ENCODE measurements around the gene SHISAL2A.

SHISAL2A gene

GRCh38 chr1:52621950-52622349, 11.0 kb upstream of the SHISAL2A start:
- DNase-seq (ENCODE audit: low read depth in 2 of 2) = no peak

GRCh38 chr1:52623812-52624211, 9.2 kb upstream of the SHISAL2A start:
- no peak for DNase-seq (ENCODE audit: low read depth in 2 of 2)

DNA sequence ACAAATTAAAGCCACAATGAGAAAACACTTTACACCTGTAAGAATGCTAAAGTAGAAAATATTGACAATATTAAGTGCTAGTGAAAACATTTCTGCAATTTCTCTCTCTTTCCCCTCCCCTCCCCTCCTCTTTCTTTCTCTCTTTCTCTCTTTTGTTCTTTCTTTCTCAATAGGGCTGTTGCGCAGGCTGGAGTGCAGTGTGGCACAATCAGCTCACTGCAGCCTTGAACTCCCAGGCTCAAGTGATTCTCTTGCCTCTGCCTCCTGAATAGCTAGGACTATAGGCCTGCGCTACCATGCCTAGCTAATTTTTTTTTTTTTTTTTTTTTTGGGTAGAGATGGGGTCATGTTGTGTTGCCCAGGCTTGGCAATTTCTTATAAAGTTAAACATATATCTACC, 5.9 kb upstream of the SHISAL2A start:
- DNase-seq (ENCODE audit: low read depth in 2 of 2) = no peak

- DNase-seq (ENCODE audit: low read depth in 2 of 2) = no peak
These were observed 4.2 kb upstream of the SHISAL2A start for GRCh38 chr1:52628614-52629324.

- DNase-seq (ENCODE audit: low read depth in 2 of 2) = no peak
These were observed 3.7 kb upstream of the SHISAL2A start for GRCh38 chr1:52629325-52629643.

GRCh38 chr1:52629667-52630066, 3.3 kb upstream of the SHISAL2A start:
- no peak for DNase-seq (ENCODE audit: low read depth in 2 of 2)

DNA sequence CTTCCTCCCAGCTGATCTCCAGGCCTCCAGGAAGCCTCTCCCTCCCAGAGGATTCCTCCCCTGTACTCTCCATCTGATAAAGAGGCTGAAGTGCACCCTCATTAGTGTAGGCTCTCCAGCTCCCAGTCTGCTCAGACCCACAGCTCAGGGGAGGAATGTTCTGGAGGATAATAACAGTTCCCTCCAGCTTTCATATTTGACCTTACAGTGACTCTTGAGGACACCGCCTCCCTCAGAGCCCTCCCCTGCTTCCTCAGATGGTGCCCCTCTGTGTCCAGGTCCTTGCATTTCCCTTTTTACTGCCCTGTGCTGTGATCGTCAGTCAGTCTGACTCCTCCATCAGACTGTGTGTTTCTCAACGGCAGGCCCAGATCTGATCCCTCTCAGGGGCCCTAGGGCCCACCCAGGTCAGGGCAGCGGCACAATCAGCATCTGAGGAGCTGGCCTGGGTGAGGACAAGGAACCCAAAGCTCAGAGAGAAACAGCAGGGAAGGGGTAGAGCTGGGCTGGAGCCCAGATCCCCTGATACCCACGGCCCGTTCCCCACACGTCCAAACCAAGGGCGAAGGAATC, 1.1 kb upstream of the SHISAL2A start:
- DNase-seq (ENCODE audit: low read depth in 2 of 2) = no peak

DNA sequence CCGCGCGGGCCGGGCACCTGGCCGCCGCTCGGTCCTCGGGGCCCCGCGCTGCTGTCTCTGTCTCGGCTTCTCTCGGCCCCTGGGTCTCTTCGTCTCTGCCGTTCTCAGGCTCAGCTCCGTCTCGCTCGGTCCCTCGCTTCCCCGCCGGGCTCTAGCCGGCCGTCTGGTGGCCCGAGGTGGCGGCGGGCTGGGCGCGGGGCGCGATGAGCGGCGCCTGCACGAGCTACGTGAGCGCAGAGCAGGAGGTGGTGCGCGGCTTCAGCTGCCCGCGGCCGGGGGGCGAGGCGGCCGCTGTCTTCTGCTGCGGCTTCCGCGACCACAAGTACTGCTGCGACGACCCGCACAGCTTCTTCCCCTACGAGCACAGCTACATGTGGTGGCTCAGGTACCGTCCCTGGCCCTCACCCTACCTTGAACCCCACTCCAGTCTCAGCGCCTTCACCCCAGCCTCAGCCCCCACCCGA, 355 bp downstream of the SHISAL2A start:
- DNase-seq (ENCODE audit: low read depth in 2 of 2) = no peak

DNA sequence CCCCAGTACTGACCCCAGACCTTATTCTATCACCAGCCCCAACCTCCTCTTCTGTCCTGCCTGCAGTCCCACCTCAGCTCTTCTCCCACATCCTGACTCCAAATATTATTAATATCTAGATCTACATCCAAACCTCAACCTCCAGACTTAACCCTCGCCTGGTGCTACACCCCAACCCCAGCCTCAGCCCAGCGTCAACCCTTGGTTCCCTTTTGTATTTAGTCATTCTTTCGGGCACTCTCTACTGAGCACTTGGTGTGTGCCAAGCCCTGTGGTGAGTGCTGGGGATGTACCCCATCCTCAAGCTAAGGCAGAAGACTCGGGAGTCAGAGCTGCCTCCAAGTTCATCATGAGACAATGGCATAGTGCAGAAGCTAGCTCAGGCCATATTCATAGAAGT, 1.1 kb downstream of the SHISAL2A start:
- no peak for DNase-seq (ENCODE audit: low read depth in 2 of 2)

DNA sequence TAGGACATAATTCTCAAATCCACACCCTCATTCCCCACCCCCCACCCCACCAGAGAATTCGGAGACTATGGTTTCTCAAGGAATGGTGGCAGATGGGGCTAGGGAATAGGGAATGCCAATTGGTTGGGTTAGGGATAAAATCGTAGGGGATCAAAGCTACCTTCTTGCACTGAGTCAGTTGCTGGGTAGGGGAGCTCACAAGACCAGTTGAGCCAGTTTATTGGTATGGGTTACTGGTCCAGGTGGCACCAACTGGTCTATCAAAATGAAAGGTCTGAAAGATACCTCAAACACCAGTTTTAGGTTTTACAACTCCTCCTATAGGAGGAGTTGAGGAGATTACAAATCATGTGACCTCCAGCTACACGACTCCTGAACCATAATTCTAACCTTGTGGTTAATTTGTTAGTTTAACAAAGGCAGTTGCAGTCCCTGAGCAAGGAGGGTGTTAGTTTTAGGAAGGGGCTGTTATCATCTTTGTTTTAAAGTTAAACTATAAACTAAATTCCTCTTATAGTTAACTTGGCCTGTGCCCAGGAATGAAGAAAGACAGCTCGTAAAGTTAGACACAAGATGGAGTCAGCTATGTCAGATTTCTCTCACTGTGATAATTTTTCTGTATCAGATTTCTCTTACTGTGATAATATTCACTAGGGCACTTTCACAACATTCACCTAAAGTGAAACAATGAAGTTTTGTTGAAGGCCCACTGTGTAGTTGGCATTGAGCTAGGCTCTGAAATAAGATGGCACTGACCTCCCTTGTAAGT, 2.5 kb downstream of the SHISAL2A start:
- DNase-seq (ENCODE audit: low read depth in 2 of 2) = no peak

DNA sequence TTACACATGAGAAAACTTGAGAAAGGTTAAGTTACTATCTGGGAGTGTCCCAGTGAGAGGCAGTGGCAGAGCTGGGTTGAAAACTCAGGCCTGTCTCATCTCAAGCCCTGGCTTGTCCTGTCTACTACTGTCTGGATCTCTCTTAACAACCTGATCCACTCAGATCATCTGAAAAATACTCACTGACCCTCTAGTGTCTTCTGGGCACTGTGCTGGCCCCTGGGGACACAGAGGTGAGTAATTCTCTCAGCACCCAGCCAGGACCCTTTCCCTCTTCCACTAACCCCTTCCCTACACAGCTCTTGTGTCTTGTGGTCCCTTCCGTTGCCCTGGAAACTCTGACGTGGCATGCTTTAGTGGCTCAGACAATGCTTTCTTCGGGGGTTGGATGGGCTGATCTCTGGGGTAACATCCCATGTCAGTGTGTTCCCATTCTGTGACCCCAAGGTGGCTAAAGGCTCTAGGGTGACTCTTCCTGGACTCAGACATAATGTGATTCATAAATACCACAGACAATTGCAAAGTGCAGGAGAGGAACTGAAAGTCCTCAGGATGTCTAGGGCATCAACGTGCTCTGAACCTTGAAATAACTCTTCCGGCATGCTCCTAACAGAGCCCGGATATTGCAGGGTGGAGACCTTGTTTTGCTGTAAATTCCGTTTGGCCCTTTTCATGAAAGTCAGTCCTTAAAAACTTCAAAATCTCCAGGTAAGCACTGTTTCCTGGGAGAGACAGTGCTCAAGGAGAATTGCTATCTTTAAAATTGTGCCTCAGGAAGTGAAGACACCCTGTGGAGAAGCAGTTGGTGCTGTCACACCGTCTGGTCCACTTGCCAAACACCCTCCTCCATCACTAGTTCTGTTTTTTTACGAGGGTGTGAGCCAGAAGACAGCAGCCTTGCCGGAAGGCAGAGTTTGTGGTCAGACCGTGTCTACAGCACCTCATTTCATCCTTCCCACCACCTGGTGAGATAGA, 4.0 kb downstream of the SHISAL2A start:
- no peak for DNase-seq (ENCODE audit: low read depth in 2 of 2)

DNA sequence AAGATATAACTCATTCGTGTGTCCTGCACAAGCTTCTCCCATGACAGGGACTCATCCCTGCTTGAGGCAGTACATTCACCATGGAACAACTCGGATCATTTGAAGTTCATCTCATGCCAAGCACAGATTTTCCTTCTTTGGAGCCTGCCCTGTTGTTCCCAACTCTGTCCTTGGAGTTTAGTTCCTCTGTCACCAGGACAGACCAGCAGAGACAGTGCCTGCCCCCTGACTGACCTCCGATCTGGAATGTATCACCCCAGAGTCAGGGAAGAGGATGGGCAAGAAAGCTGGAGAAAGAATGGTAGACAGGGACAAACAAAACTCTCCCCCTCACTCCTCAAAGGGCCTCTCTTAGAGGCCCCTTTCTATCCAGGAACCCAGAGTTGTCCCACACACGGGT, 5.0 kb downstream of the SHISAL2A start:
- no peak for DNase-seq (ENCODE audit: low read depth in 2 of 2)

GRCh38 chr1:52640697-52641096, 7.7 kb downstream of the SHISAL2A start:
- DNase-seq (ENCODE audit: low read depth in 2 of 2) = no peak

DNA sequence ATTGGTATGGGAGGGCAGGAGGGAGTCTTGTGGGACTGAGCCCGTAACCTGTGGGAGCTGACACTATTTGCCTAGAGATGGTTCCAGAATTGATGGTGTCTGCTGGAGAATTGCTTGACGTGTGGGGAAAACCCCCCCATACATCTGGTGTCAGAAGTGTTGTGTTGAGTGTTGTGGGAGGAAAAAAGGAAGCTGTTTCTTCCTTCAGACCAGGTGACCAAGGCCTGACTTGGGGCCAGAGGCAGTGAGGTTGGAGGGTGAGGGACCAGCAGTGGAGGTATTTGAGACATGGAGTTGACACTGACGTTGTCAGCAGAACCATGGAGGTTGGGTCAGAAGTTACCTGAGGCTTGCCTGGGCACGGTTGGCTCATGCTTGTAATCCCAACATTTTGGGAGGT, 8.3 kb downstream of the SHISAL2A start:
- no peak for DNase-seq (ENCODE audit: low read depth in 2 of 2)

DNA sequence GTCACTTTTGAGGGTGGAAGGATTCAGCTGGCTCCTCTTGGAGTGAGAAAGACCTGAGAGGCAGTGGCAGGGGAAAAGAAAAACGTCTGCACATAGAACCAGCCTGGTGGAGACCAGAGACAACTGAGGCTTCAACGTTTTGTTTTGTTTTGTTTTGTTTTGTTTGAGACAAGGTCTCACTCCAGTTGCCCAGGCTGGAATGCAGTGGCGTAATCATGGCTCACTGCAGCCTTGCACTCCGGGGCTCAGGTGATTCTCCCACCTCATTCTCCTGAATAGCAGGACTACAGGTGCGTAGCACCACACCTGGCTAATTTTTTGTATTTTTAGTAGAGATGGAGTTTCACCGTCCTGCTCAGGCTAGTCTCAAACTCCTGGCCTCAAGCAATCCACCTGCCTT, 12.3 kb downstream of the SHISAL2A start:
- no peak for DNase-seq (ENCODE audit: low read depth in 2 of 2)

GRCh38 chr1:52651904-52652303, 18.9 kb downstream of the SHISAL2A start:
- no peak for DNase-seq (ENCODE audit: low read depth in 2 of 2)

DNA sequence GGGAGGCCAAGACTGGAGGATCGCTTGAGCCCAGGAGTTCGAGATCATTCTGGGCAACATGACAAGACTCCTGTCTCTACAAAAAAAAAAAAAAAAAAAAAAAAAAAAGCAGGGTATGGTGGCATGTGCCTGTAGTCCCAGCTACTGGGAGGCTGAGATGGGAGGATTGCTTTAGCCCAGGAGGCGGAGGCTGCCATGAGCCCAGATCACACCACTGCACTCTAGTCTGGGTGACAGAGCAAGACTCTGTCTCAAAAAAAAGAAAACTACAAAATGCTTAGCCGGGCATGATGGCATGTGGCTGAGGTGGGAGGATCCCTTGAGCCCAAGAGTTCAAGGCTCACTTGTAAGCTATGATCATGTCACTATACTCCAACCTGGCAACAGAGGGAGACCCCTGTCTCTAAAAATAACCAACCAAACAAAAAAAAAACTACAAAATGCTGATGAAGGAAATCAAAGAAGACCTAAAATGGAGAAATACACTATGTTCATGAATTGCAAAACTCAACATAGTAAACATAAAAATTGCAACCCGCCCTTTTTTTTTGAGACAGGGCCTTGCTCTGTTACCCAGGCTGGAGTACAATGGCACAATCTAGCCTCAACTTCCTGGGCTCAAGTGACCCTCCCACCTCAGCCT, 20.4 kb downstream of the SHISAL2A start:
- no peak for DNase-seq (ENCODE audit: low read depth in 2 of 2)

GRCh38 chr1:52654063-52654462, 21.1 kb downstream of the SHISAL2A start:
- no peak for DNase-seq (ENCODE audit: low read depth in 2 of 2)

DNA sequence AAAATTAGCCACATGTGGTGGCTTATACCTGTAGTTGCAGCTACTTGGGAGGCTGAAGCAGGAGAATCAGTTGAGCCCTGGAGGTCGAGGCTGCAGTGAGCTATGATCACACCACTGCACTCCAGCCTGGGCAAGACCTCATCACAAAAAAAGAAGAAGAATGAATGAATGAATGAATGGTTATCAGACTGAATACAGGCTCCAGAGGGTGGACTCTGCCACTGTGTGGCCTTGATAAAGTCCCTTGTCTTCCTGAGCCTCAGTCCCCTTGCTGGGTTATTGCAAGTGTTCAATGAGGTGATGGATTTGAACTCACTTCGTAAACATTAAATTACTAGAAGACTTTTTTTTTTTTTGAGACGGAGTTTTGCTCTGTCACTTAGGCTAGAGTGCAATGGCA, 24.7 kb downstream of the SHISAL2A start:
- no peak for DNase-seq (ENCODE audit: low read depth in 2 of 2)

DNA sequence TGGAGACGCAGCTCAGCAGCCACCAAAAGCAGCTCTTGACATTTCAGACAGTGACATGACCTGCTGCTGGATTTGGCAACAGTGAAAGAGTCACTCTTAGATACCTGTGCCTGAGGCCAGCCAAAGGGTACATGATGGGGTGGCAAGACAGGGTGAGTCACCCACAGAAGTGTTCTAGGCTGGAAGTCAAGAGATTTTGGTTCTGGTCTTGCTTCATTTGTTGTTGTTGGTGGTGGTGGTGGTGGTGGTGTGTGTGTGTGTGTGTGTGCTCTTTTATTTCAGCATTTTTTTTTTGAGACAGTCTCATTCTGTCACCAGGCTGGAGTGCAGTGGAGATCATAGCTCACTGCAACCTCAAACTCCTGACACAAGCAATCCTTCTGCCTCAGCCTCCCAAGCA, 25.8 kb downstream of the SHISAL2A start:
- DNase-seq (ENCODE audit: low read depth in 2 of 2) = no peak

DNA sequence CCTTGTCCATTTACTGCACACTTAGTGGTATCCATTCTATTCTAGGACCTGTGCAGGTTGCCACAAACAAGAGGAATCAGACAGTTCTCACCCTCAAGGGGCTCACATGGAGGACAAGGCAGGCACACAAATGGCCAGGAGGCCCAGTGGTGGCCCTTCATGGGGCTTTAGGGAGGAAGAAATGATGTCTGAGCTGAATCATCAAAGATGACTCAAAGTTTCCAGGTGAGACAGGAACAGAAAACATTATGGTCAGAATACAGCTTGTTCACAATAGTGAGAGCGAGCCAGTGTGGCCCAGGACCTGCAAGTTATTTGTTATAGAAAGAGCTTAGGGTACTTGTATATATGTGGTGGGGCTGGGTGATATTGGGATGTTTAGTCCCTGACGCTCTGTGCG, 26.4 kb downstream of the SHISAL2A start:
- DNase-seq (ENCODE audit: low read depth in 2 of 2) = no peak
